ENCODE measurements around the gene TRAPPC6A. TPM values are rescaled to one million over a fixed set of nuclear protein-coding genes. Genes with fewer than 3 reads are reported as not detected.

TRAPPC6A gene
- total and polyA plus RNA-seq, 7 experiments from 2014 or later = 44.6 to 174 (median 55.1) TPM

- no peaks in the 10 kb centered on the region for H3K27me3 ChIP-seq (ENCODE audit: control insufficient read depth in 2 of 2, insufficient read depth in 2 of 2, low read length in 2 of 2)
- intact Hi-C loops (cut with micrococcal nuclease) = loop anchor here in 1 of 2 donors (10.0 kb wide), 1 partner anchor 522 kb away; the partner anchor contains the start of genes QPCTL and SNRPD2
- no peaks in the 10 kb centered on the region for H3K27me3 Mint-ChIP-seq
- peaks cover 12 to 62% (median 46%) of the 10 kb centered on the region in 7 donors for H3K4me1 Mint-ChIP-seq
- peak overlapping the region; percentile 20 to 96 (median 85) for H3K27ac Mint-ChIP-seq
- H3K36me3 Mint-ChIP-seq = peaks cover 0 to 3% (median 2%) of the 10 kb centered on the region in 5 donors
- peak overlapping the region; percentile 61 for H3K27ac ChIP-seq (ENCODE audit: low read depth, low read length)
- ATAC-seq (no peak), DNase-seq (no peak)
- H3K4me3 ChIP-seq (ENCODE audit: low read length) = peak overlapping the region; percentile 3
- peaks cover 0 to 6% (median 0%) of the 10 kb centered on the region in 3 experiments for H3K36me3 ChIP-seq (ENCODE audit: control insufficient read depth in 2 of 3, insufficient read depth in 3 of 3, low read length in 3 of 3)
- H3K4me3 Mint-ChIP-seq = peak overlapping the region in 8 of 10 donors; percentile 57 to 94 (median 68)
- POLR2A ChIA-PET = no interaction called here
- CTCF ChIA-PET = no interaction called here
- H3K9me3 Mint-ChIP-seq = peaks cover 0 to 2% (median 0%) of the 10 kb centered on the region in 11 donors
- H3K4me1 ChIP-seq (ENCODE audit: control insufficient read depth in 2 of 2, insufficient read depth in 2 of 2, low read length in 2 of 2) = peaks cover 34 to 50% of the 10 kb centered on the region in 2 donors
- no peaks in the 10 kb centered on the region for H3K9me3 ChIP-seq (ENCODE audit: control insufficient read depth in 2 of 3, low read length in 3 of 3)
Measured at GRCh38 chr19:45172611-45173208, 5.3 kb downstream of the TRAPPC6A start.

GRCh38 chr19:45172173-45172572 lies 5.9 kb downstream of the TRAPPC6A start:
- Mint-ChIP-seq H3K36me3 (peaks cover 0 to 3% (median 2%) of the 10 kb centered on the region in 5 donors), H3K27me3 (no peaks in the 10 kb centered on the region), H3K4me3 (peak overlapping the region in 9 of 10 donors; percentile 57 to 94 (median 67)), H3K4me1 (peaks cover 12 to 57% (median 45%) of the 10 kb centered on the region in 7 donors), H3K9me3 (peaks cover 0 to 2% (median 0%) of the 10 kb centered on the region in 11 donors), H3K27ac (peak overlapping the region; percentile 62 to 96 (median 85))
- peak overlapping the region; percentile 3 for H3K4me3 ChIP-seq (ENCODE audit: low read length)
- intact Hi-C loops (cut with micrococcal nuclease) = loop anchor here in 1 of 2 donors (10.0 kb wide), 1 partner anchor 523 kb away; the partner anchor contains the start of genes QPCTL and SNRPD2
- no peaks in the 10 kb centered on the region for H3K27me3 ChIP-seq (ENCODE audit: control insufficient read depth in 2 of 2, insufficient read depth in 2 of 2, low read length in 2 of 2)
- H3K4me1 ChIP-seq (ENCODE audit: control insufficient read depth in 2 of 2, insufficient read depth in 2 of 2, low read length in 2 of 2) = peaks cover 31 to 46% of the 10 kb centered on the region in 2 donors
- ATAC-seq (peak; percentile 59), DNase-seq (peak in 6 of 9 donors; percentile 28 to 39 (median 29))
- H3K36me3 ChIP-seq (ENCODE audit: control insufficient read depth in 2 of 3, insufficient read depth in 3 of 3, low read length in 3 of 3) = peaks cover 0 to 6% (median 0%) of the 10 kb centered on the region in 3 experiments
- peak overlapping the region; percentile 61 for H3K27ac ChIP-seq (ENCODE audit: low read depth, low read length)
- no peaks in the 10 kb centered on the region for H3K9me3 ChIP-seq (ENCODE audit: control insufficient read depth in 2 of 3, low read length in 3 of 3)
- CTCF ChIA-PET = interaction anchor here (1.5 kb wide), 1 partner anchor 46 kb away, joined by 5 read pairs; no protein-coding TSS in a partner anchor
- POLR2A ChIA-PET = interaction anchor here (0.8 to 1.5 kb wide), 4 partner anchors 19 to 92 kb away, joined by 3 read pairs; no protein-coding TSS in a partner anchor

GRCh38 chr19:45171211-45171623 lies 6.8 kb downstream of the TRAPPC6A start:
- Histone ChIP-seq H3K4me1 (ENCODE audit: control insufficient read depth in 2 of 2, insufficient read depth in 2 of 2, low read length in 2 of 2) (peaks cover 29 to 43% of the 10 kb centered on the region in 2 donors), H3K27me3 (ENCODE audit: control insufficient read depth in 2 of 2, insufficient read depth in 2 of 2, low read length in 2 of 2) (no peaks in the 10 kb centered on the region), H3K36me3 (ENCODE audit: control insufficient read depth in 2 of 3, insufficient read depth in 3 of 3, low read length in 3 of 3) (peaks cover 0 to 6% (median 0%) of the 10 kb centered on the region in 3 experiments), H3K27ac (ENCODE audit: low read depth, low read length) (peak overlapping the region; percentile 71), H3K4me3 (ENCODE audit: low read length) (peak overlapping the region; percentile 22), H3K9me3 (ENCODE audit: control insufficient read depth in 2 of 3, low read length in 3 of 3) (no peaks in the 10 kb centered on the region)
- POLR2A ChIA-PET = interaction anchor here (0.8 to 1.5 kb wide), 5 partner anchors 10 to 91 kb away, joined by 3 read pairs; no protein-coding TSS in a partner anchor
- H3K4me1 Mint-ChIP-seq = peaks cover 12 to 62% (median 44%) of the 10 kb centered on the region in 7 donors
- CTCF ChIA-PET = interaction anchor here (0.6 to 1.5 kb wide), 2 partner anchors 23 to 45 kb away, joined by 3 to 5 read pairs; no protein-coding TSS in a partner anchor
- peak overlapping the region; percentile 88 to 99 (median 95) for H3K27ac Mint-ChIP-seq
- peaks cover 0 to 2% (median 0%) of the 10 kb centered on the region in 11 donors for H3K9me3 Mint-ChIP-seq
- H3K4me3 Mint-ChIP-seq = peak overlapping the region; percentile 69 to 94 (median 83)
- intact Hi-C loops (cut with micrococcal nuclease) = loop anchor here in 1 of 2 donors (10.0 kb wide), 1 partner anchor 524 kb away; the partner anchor contains the start of genes QPCTL and SNRPD2
- DNase-seq = peak in 7 of 9 donors; percentile 37 to 63 (median 52)
- H3K27me3 Mint-ChIP-seq = no peaks in the 10 kb centered on the region
- peak; percentile 87 for ATAC-seq
- H3K36me3 Mint-ChIP-seq = peaks cover 0 to 3% (median 2%) of the 10 kb centered on the region in 5 donors

- Histone ChIP-seq H3K27me3 (ENCODE audit: control insufficient read depth in 2 of 2, insufficient read depth in 2 of 2, low read length in 2 of 2) (no peaks in the 10 kb centered on the region), H3K9me3 (ENCODE audit: control insufficient read depth in 2 of 3, low read length in 3 of 3) (no peaks in the 10 kb centered on the region), H3K4me1 (ENCODE audit: control insufficient read depth in 2 of 2, insufficient read depth in 2 of 2, low read length in 2 of 2) (peaks cover 29 to 43% of the 10 kb centered on the region in 2 donors), H3K36me3 (ENCODE audit: control insufficient read depth in 2 of 3, insufficient read depth in 3 of 3, low read length in 3 of 3) (peaks cover 0 to 6% (median 0%) of the 10 kb centered on the region in 3 experiments), H3K4me3 (ENCODE audit: low read length) (peak overlapping the region; percentile 22), H3K27ac (ENCODE audit: low read depth, low read length) (peak overlapping the region; percentile 71)
- H3K4me1 Mint-ChIP-seq = peaks cover 12 to 61% (median 42%) of the 10 kb centered on the region in 7 donors
- ChIA-PET CTCF (interaction anchor here (1.5 kb wide), 1 partner anchor 44 kb away, joined by 5 read pairs; no protein-coding TSS in a partner anchor), POLR2A (interaction anchor here (1.4 to 3.6 kb wide), 2 partner anchors 8 to 11 kb away, joined by 3 to 16 read pairs; partner anchors contain the start of genes BLOC1S3 and TRAPPC6A)
- H3K9me3 Mint-ChIP-seq = peaks cover 0 to 2% (median 0%) of the 10 kb centered on the region in 11 donors
- DNase-seq (no peak), ATAC-seq (no peak)
- H3K4me3 Mint-ChIP-seq = peak overlapping the region in 9 of 10 donors; percentile 72 to 94 (median 85)
- intact Hi-C loops (cut with micrococcal nuclease) = loop anchor here in 1 of 2 donors (10.0 kb wide), 1 partner anchor 524 kb away; the partner anchor contains the start of genes QPCTL and SNRPD2
- no peaks in the 10 kb centered on the region for H3K27me3 Mint-ChIP-seq
- H3K27ac Mint-ChIP-seq = peak overlapping the region in 8 of 9 donors; percentile 88 to 99 (median 95)
- peaks cover 0 to 3% (median 2%) of the 10 kb centered on the region in 5 donors for H3K36me3 Mint-ChIP-seq
Measured at GRCh38 chr19:45170146-45171106, 7.6 kb downstream of the TRAPPC6A start.

GRCh38 chr19:45169602-45170001 lies 8.4 kb downstream of the TRAPPC6A start:
- ATAC-seq = no peak
- ChIA-PET CTCF (no interaction called here), POLR2A (interaction anchor here (1.2 to 3.6 kb wide), 2 partner anchors 9 to 13 kb away, joined by 3 to 16 read pairs; partner anchors contain the start of genes BLOC1S3 and TRAPPC6A)
- Mint-ChIP-seq H3K4me1 (peaks cover 12 to 62% (median 43%) of the 10 kb centered on the region in 7 donors), H3K27ac (peak overlapping the region in 1 of 9 donors; percentile 65), H3K36me3 (peaks cover 0 to 3% (median 0%) of the 10 kb centered on the region in 5 donors), H3K27me3 (no peaks in the 10 kb centered on the region), H3K9me3 (no peaks in the 10 kb centered on the region), H3K4me3 (peak overlapping the region in 1 of 10 donors; percentile 81)
- intact Hi-C loops (cut with micrococcal nuclease) = loop anchor here in 1 of 2 donors (10.0 kb wide), 1 partner anchor 525 kb away; the partner anchor contains the start of genes QPCTL and SNRPD2
- Histone ChIP-seq H3K27ac (ENCODE audit: low read depth, low read length) (no peak overlapping the region), H3K4me3 (ENCODE audit: low read length) (no peak overlapping the region), H3K9me3 (ENCODE audit: control insufficient read depth in 2 of 3, low read length in 3 of 3) (no peaks in the 10 kb centered on the region), H3K4me1 (ENCODE audit: control insufficient read depth in 2 of 2, insufficient read depth in 2 of 2, low read length in 2 of 2) (peaks cover 35 to 48% of the 10 kb centered on the region in 2 donors), H3K36me3 (ENCODE audit: control insufficient read depth in 2 of 3, insufficient read depth in 3 of 3, low read length in 3 of 3) (peaks cover 0 to 6% (median 0%) of the 10 kb centered on the region in 3 experiments), H3K27me3 (ENCODE audit: control insufficient read depth in 2 of 2, insufficient read depth in 2 of 2, low read length in 2 of 2) (no peaks in the 10 kb centered on the region)
- DNase-seq = no peak
